ENCODE measurements around the gene CACNA2D2.

DNA sequence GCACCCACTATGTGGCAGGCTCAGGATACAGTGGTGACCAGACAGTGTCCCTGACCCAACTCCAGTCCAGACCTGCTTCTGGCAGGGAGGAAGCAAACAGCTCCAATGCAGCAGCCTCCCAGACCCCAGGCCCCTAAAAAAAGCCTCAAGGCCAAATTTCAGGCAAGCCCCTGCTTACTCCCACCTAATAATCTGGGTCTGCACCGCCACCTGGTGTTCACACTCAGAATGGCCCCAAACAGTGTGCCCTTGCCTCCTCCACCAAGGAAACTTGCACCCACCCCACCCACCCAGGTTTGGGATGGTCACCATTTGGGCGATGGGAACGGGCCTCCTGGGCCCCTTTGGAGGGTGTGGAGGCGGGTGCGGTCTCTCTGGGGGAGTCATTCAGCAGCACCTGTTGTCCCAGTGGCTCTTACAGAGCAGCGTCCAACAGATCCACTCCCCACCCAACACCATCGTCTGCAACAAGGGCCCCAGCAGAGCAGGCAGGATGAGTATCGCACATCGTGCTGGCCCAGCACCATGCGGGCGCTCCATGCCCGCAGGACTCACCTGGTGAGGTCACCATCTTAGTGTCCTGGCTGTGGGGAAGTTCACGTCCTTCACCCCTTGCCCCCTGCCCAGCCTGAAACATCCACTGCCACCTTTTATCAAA, 46.8 kb upstream of the CACNA2D2 start:
- TF ChIP-seq CTCF (IDR thresholded peaks at IDR 0.05) = peak; percentile 31 to 70 (median 47)
- TF ChIP-seq POLR2A (IDR thresholded peaks at IDR 0.05) = no peak
